ENCODE data around the gene RAB3D.

DNA sequence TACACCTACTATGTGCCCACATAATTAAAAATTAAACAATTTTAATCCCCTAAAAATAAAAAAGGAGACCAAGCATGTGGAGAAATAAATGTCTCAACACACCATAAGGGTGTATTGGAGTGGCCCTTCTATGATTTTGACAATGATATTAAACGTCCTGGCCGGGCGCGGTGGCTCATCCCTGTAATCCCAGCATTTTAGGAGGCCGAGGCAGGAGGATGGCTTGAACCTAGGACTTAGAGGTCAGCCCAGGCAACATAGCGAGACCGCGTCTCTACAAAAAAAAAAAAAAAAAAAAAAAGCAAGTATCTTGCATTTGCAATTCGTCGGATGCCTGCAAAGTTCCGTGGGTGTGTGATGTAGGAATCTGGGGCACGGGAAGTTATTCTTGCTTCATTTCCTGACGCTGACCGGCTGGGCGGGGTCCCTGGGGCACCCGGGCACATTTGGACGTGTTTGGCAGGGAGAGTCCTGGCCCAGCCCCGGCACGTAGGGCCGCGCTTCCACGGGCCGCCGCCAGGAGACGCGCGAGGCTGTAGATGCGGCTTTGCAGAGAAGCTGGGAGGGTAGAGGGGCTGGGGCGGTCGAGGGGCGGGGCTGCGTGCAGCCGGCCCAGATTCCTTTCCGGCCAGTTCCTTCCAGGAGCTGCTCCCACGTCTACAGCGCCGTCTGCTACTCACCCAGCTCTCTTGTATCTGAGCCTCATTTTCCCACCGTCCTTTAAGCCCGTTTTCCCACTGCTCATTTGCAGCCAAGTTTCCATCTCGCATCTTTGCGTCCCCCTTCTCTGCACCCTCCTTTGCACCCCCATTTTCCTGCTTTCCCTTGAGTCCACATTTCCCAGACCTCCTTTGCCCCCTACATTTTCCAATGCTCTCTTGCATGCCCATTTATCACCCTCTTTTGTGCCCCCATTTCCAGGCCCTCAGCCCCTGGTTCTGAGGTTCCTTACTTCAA is 45.7 kb downstream of the RAB3D start:
- TF ChIP-seq POLR2A (IDR thresholded peaks at IDR 0.05) (peak; percentile 23), CTCF (IDR thresholded peaks at IDR 0.05) (peak; percentile 90 to 99 (median 96)), POLR2AphosphoS5 (IDR thresholded peaks at IDR 0.05) (peak; percentile 87)
